H1 (cell line): ENCODE data around the gene OGFOD1.

Experiments used
- EZH2 ChIP-seq: fragments of 200-600 bp; sonication (generic); IDR thresholded peaks from 2 replicates; pipeline ENCODE4 v1.7.1; 2012; ENCODE audit warnings: low read depth, mild to moderate bottlenecking, moderate library complexity, low read length, inconsistent platforms; ENCODE audit not compliant: severe bottlenecking
- HDAC2 ChIP-seq, 2 experiments: fragments of 300-600 bp in 1 of 2; sonication (generic) in 1 of 2; IDR thresholded peaks; 2 replicates each; pipeline ENCODE4 v1.6.1; 2011 to 2012; ENCODE audit warnings: low read depth in 2 of 2, low read length in 2 of 2, mild to moderate bottlenecking in 2 of 2, moderate library complexity in 2 of 2, borderline replicate concordance in 1 of 2, inconsistent platforms in 1 of 2

GRCh38 chr16:56415875-56416274, 35.5 kb upstream of the OGFOD1 start:
- no peak for TF ChIP-seq EZH2
- no peak for TF ChIP-seq HDAC2 (IDR thresholded peaks at IDR 0.05; ENCODE audit: borderline replicate concordance in 1 of 2, low read depth in 2 of 2, low read length in 2 of 2)
